ENCODE results near the gene AJAP1.

The AJAP1 gene

DNA sequence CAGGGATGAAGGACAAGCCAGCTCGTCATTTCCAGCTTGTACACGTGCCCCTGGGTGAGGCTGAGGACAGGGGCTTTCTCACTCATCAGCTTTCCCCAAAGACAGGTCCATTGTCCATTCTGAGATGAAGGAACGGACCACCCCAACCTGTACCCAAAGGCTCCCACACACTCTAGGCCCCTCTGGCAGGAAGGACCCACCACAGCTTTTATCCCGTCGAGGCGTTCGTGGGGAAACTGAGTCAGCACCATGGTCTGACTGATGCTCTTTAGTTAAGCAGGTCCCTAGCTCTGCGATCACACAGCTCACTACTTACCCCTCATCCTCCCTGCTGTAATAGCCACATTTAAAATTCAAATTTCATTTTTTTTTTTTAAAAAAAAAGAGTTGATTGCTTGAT, 117.3 kb downstream of the AJAP1 start:
- DNase-seq (ENCODE audit: low read depth) = no peak
- TF ChIP-seq, protein P1, sequence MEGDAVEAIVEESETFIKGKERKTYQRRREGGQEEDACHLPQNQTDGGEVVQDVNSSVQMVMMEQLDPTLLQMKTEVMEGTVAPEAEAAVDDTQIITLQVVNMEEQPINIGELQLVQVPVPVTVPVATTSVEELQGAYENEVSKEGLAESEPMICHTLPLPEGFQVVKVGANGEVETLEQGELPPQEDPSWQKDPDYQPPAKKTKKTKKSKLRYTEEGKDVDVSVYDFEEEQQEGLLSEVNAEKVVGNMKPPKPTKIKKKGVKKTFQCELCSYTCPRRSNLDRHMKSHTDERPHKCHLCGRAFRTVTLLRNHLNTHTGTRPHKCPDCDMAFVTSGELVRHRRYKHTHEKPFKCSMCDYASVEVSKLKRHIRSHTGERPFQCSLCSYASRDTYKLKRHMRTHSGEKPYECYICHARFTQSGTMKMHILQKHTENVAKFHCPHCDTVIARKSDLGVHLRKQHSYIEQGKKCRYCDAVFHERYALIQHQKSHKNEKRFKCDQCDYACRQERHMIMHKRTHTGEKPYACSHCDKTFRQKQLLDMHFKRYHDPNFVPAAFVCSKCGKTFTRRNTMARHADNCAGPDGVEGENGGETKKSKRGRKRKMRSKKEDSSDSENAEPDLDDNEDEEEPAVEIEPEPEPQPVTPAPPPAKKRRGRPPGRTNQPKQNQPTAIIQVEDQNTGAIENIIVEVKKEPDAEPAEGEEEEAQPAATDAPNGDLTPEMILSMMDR (IDR thresholded peaks at IDR 0.05; ENCODE audit: insufficient read depth, low read depth, low read length, missing control alignments) = no peak

DNA sequence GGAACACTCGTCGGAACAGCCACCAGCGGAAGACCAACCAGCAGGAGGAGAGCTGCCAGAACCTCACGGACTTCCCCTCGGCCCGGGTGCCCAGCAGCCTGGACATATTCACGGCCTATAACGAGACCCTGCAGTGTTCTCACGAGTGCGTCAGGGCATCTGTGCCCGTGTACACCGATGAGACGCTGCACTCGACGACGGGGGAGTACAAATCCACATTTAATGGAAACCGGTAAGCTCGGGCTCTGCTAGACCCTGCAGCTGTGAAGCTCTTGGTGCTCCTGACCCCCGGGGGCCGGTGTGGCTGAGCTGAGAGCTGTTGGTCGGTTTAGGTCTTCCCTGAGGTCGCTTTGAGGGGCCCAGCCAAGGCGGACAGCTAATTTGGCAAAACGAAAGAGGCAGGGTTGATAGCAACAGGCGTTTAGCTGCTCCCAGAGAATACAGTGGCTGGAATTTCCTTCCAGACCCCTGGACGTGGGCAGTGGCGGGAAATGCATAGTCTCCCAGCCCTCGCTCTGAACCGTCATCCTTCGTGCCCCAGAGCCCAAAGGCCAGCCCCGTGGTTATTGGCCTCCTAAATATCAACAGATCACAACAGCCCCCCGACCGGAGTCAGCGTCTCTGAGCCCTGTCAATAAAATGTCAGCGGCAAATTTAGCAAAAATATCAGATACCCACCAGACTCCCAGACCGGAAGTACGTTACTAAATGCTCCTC, 118.0 kb downstream of the AJAP1 start:
- DNase-seq (ENCODE audit: low read depth) = no peak
- H3K4me3 ChIP-seq (ENCODE audit: low read length) = no peak overlapping the region
- TF ChIP-seq, protein P1 (IDR thresholded peaks at IDR 0.05; ENCODE audit: insufficient read depth, low read depth, low read length, missing control alignments) = no peak

More for the DNA sequence above, 117.3 kb downstream of the AJAP1 start:
- H3K4me3 ChIP-seq (ENCODE audit: low read length) = no peak overlapping the region

DNA sequence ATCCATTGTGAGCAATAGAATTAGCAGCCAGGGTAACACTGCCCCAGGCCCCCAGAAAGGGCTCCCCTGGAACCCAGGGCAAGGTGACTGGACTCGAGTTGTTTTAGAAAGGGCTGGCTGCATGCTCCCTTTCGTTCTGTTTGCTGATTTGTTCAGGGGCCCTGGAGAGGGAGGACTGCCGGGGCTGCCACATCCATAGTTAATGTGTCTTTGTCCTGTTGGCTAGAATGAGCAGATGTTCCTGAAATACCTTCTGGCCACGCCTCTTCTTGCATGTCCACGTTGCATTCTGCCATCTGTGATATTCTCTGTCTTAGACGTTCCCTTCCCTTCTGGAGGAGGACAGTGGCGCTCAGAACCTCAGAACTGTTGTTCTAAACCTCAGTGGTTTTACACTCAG, 118.8 kb downstream of the AJAP1 start:
- H3K4me3 ChIP-seq (ENCODE audit: low read length) = no peak overlapping the region
- TF ChIP-seq, protein P1 (IDR thresholded peaks at IDR 0.05; ENCODE audit: insufficient read depth, low read depth, low read length, missing control alignments) = no peak
- no peak for DNase-seq (ENCODE audit: low read depth)

DNA sequence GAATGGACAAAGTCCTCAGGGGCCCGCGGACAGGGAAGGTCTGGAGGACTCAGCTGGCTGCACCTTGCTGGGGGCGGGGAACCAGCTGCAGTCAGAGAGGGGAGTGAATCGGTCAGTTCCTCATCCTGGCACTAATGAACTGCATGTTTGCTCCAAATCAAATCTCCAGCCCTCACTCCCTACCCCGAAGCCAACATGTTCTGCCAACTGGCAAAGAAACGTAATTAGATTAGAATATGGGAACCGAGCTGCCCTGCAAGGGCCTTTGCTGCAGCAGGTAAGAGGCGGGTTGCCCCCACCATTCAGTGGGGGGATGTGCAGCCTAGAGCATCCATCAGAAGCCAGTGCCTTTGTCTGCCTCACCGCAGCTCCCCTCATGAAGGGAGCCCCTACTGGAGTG, 121.1 kb downstream of the AJAP1 start:
- TF ChIP-seq, protein P1 (IDR thresholded peaks at IDR 0.05; ENCODE audit: insufficient read depth, low read depth, low read length, missing control alignments) = no peak
- DNase-seq (ENCODE audit: low read depth) = no peak
- no peak overlapping the region for H3K4me3 ChIP-seq (ENCODE audit: low read length)

DNA sequence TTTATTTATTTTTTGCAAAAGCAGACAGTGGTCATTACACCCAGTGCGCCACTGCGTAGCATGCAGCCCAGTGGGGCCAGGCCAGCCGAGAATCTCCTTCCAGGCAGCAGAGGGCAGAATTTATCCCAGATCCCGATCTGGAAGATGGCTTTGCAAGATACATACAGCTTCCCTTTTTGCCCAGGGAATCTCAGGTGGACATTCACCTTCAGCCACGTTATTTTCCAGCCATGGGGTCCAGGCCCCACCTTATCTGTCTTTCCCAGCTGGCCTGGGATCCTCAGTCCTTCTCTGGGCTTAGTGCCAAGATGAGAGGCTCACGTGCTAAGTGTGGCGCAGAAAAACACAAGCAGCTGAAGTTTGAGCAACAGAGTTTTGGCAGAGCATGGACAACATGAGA, 123.6 kb downstream of the AJAP1 start:
- DNase-seq (ENCODE audit: low read depth) = no peak
- TF ChIP-seq, protein P1 (IDR thresholded peaks at IDR 0.05; ENCODE audit: insufficient read depth, low read depth, low read length, missing control alignments) = peak; percentile 21

DNA sequence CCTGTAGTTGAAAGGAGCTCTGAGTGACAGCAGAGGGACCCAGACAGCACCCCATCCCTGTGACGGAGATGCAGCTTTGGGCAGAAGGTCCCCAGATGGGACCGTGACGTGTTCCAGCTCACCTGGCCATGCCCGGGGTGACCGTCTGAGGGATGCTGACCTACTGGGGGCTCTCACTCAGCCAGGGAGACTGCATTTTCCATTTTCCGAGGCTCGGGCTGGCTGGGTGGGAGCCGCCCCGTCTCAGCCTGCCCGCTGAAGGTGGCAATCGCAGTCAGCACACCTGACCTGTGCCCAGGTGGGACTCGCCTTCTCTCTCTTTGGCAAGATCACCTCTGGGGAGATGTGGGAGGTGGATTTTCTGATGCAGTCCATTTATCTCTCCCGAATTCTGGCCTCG, 127.2 kb downstream of the AJAP1 start:
- H3K4me3 ChIP-seq (ENCODE audit: low read length) = no peak overlapping the region
- TF ChIP-seq, protein P1 (IDR thresholded peaks at IDR 0.05; ENCODE audit: insufficient read depth, low read depth, low read length, missing control alignments) = no peak
- no peak for DNase-seq (ENCODE audit: low read depth)

More for the DNA sequence above, 123.6 kb downstream of the AJAP1 start:
- no peak overlapping the region for H3K4me3 ChIP-seq (ENCODE audit: low read length)

DNA sequence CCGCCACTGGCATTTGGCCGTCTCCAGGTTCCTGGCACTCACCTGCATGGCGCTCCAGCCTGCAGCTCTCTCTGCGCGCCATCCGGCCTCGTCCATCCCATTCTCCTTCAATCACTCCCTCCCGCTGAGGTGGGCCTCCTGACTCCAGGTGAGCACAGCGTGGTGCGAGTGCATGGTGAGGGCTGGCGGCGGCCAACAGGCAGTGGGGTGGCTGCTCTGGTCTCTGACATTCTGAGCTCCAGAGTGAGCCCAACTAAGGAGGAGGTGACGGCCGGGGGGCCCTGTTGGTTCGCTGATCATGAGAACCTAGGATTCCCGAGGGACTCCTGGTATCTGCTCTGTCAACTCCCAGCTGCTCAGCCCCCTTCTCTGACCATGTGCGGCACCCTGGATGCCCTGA, 130.4 kb downstream of the AJAP1 start:
- H3K4me3 ChIP-seq (ENCODE audit: low read length) = no peak overlapping the region
- TF ChIP-seq, protein P1 (IDR thresholded peaks at IDR 0.05; ENCODE audit: insufficient read depth, low read depth, low read length, missing control alignments) = no peak
- DNase-seq (ENCODE audit: low read depth) = no peak

Measured in epithelial cell of esophagus (primary cell).